Measurements from ENCODE around the gene FAM120B. TPM values are rescaled to one million over a fixed set of nuclear protein-coding genes. Genes with fewer than 3 reads are reported as not detected.

FAM120B gene
- total RNA-seq, 1 donor from 2014 or later, result 27.4 TPM

GRCh38 chr6:170283212-170284081 is 23.1 kb upstream of the FAM120B start:
- intact Hi-C loops (cut with DNase I), result no loop called here
- peak; percentile 70 for DNase-seq (ENCODE audit: low spot score)

- peak; percentile 63 for DNase-seq (ENCODE audit: low spot score)
- intact Hi-C loops (cut with DNase I), result no loop called here
Measured at GRCh38 chr6:170284126-170284773, 22.3 kb upstream of the FAM120B start.

GRCh38 chr6:170284866-170285469 is 21.6 kb upstream of the FAM120B start:
- intact Hi-C loops (cut with DNase I), result loop anchor here (5.0 kb wide), 1 partner anchor 148 kb away; no protein-coding TSS in a partner anchor
- DNase-seq (ENCODE audit: low spot score), result peak; percentile 70

GRCh38 chr6:170285482-170285881 is 21.1 kb upstream of the FAM120B start:
- intact Hi-C loops (cut with DNase I), result loop anchor here (5.0 kb wide), 1 partner anchor 148 kb away; no protein-coding TSS in a partner anchor
- DNase-seq (ENCODE audit: low spot score), result peak; percentile 19

- intact Hi-C loops (cut with DNase I), result loop anchor here (5.0 kb wide), 1 partner anchor 149 kb away; no protein-coding TSS in a partner anchor
Measured at GRCh38 chr6:170286246-170286933, 20.2 kb upstream of the FAM120B start.

GRCh38 chr6:170286934-170287265 is 19.7 kb upstream of the FAM120B start:
- no peak for DNase-seq (ENCODE audit: low spot score)
- intact Hi-C loops (cut with DNase I), result loop anchor here (5.0 kb wide), 1 partner anchor 150 kb away; no protein-coding TSS in a partner anchor

More at GRCh38 chr6:170286246-170286933, 20.2 kb upstream of the FAM120B start:
- peak; percentile 77 for DNase-seq (ENCODE audit: low spot score)

GRCh38 chr6:170287371-170287876 is 19.1 kb upstream of the FAM120B start:
- intact Hi-C loops (cut with DNase I), result loop anchor here (5.0 kb wide), 1 partner anchor 150 kb away; no protein-coding TSS in a partner anchor

GRCh38 chr6:170288091-170288631 is 18.4 kb upstream of the FAM120B start:
- no peak for DNase-seq (ENCODE audit: low spot score)
- intact Hi-C loops (cut with DNase I), result loop anchor here (5.0 kb wide), 1 partner anchor 151 kb away; no protein-coding TSS in a partner anchor

More at GRCh38 chr6:170287371-170287876, 19.1 kb upstream of the FAM120B start:
- no peak for DNase-seq (ENCODE audit: low spot score)

GRCh38 chr6:170288852-170289179 is 17.7 kb upstream of the FAM120B start:
- no peak for DNase-seq (ENCODE audit: low spot score)
- intact Hi-C loops (cut with DNase I), result loop anchor here (5.0 kb wide), 1 partner anchor 152 kb away; no protein-coding TSS in a partner anchor

GRCh38 chr6:170289180-170289931 is 17.2 kb upstream of the FAM120B start:
- DNase-seq (ENCODE audit: low spot score), result no peak
- intact Hi-C loops (cut with DNase I), result loop anchor here (5.0 kb wide), 1 partner anchor 152 kb away; no protein-coding TSS in a partner anchor

GRCh38 chr6:170289951-170290295 is 16.6 kb upstream of the FAM120B start:
- intact Hi-C loops (cut with DNase I), result loop anchor here (5.0 kb wide), 3 partner anchors 153 to 328 kb away; no protein-coding TSS in a partner anchor
- DNase-seq (ENCODE audit: low spot score), result no peak

- peak; percentile 78 for DNase-seq (ENCODE audit: low spot score)
- intact Hi-C loops (cut with DNase I), result loop anchor here (5.0 kb wide), 2 partner anchors 278 to 328 kb away; no protein-coding TSS in a partner anchor
Measured at GRCh38 chr6:170290296-170291128, 16.0 kb upstream of the FAM120B start, which contains the start of gene DLL1. TSS of gene DLL1 (minus strand) at chr6:170291078. CDS start at chr6:170290139, 939 bp downstream.

- DNase-seq (ENCODE audit: low spot score), result peak; percentile 80
- intact Hi-C loops (cut with DNase I), result loop anchor here (2.0 to 5.0 kb wide), 3 partner anchors 279 to 461 kb away; no protein-coding TSS in a partner anchor
Measured at GRCh38 chr6:170291271-170292110, 15.1 kb upstream of the FAM120B start.

- no peak for DNase-seq (ENCODE audit: low spot score)
- intact Hi-C loops (cut with DNase I), result loop anchor here (2.0 to 5.0 kb wide), 3 partner anchors 280 to 461 kb away; no protein-coding TSS in a partner anchor
Measured at GRCh38 chr6:170292111-170292406, 14.5 kb upstream of the FAM120B start.

- intact Hi-C loops (cut with DNase I), result loop anchor here (2.0 to 5.0 kb wide), 3 partner anchors 280 to 462 kb away; no protein-coding TSS in a partner anchor
- DNase-seq (ENCODE audit: low spot score), result no peak
Measured at GRCh38 chr6:170292407-170293158, 14.0 kb upstream of the FAM120B start.

Data from cardiac septum (tissue), 1 donor.